NCI-H2227 treated with DMSO at 0.1 percent for 48 hours (cell line): Measurements from ENCODE around the gene NPHP4.

Experiments used
- DNase-seq: peaks from one replicate; lab custom pipeline; 2025; lab: John Stamatoyannopoulos, UW

NPHP4 gene

DNA sequence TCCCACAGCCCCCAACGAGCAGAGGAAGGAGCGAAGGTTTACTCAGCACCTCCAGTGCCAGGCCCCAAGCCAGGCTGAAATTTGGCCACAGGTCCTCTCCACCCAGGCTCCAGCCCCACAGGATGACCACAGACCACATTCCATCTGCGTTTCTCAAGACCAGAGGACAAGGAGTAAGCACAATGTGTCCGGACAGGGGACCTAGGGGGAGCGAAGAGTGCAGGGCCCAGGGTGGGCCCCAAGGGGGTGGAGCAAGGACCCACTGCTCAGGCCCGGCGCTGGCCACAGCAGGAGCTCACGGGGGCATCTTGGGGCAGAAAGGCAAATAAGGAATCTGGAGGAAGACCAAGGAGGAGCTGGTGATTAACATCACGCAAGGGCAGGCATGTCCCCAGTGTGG is 100.5 kb downstream of the NPHP4 start:
- no peak for DNase-seq

DNA sequence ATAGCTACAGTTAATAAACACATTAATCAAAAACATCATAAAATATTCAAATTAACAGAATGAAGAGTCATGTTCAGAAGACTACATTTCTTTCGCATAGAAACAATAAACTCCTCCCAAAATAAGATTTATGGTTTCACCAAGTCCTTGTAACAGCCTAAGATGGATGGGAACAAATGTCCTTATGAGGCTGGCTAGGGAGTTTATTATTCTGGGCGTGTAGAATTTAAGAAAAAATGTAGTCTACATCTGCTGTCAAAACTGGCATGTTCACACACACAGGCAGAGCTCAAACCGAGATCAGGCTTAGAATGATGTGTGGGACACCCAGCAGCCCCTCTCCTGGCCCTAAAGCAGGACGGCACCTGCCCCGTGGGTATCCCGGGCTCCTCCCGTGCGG is 101.1 kb downstream of the NPHP4 start:
- DNase-seq: no peak

DNA sequence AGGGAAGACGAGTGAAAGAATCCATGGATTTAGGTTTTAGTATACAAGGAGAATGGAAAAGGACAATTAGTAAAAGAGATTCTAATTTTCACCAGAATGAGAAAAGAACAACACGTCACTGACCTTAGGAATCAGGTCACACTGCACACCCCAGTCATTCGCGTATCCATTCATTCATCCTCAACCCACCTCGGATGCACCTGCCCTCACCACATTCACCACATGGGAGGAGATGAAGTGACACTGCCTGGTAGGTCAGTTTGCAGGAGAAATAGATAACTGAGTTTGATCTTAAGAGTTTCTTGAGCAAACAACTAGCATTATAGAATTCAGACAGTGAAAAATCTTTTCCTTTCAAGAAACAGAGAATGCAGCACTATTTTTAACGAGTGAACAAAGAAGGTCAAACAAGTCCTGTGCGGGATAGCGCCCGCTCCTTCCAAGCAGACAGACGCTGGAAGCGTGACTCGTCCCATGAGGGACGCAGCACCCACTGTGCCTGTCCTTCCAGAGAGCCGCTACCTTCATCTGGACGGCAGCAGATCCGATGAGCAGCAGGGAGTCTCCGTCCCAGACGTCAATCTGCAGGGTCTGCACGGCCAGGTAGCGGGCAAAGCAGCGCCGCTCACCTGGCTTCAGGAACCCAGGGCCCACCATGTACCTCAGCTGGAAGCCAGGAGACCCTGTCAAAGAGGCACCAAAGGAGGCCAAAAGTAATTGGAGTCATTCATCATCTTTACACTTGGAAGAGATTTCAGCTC is 101.7 kb downstream of the NPHP4 start:
- no peak for DNase-seq

DNA sequence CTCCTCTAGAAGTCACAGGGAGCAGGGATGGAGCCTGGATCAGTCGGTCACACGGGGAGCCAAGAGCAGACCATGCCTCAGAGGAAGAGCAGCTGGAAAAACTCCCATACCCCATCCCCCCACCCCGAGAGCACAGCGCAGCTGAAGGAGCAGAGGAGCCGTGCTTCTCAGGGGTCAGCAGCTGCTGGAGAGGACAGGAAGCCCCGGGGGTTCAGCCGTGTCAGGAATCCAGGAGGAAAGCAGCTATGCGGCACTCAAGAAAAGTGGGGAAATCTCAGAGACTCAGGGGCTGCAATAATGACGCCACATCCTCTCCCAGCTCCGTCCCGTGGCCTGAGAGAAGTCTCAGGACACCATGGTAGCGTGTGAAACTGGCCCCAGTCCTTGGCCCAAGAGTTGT is 102.3 kb downstream of the NPHP4 start:
- no peak for DNase-seq

DNA sequence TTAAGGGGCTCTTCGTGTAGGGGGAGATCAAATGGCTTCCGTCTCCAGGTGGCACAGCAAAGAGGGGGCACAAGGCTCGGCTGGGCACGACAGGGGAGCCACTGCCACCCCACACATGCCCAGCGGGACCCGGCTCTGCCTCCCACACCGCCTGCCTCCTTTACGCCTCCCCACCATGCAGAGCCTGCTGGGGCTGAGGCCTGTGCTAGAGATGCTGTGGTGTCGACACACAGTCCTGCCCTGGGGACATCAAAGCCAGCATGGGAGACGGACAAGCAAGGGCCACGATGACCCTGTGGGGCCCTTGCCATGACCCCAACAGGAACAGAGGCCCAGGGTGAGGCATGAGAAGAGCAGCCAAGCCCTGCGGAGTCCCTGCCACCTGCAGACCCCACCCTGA is 102.8 kb downstream of the NPHP4 start:
- DNase-seq: no peak

DNA sequence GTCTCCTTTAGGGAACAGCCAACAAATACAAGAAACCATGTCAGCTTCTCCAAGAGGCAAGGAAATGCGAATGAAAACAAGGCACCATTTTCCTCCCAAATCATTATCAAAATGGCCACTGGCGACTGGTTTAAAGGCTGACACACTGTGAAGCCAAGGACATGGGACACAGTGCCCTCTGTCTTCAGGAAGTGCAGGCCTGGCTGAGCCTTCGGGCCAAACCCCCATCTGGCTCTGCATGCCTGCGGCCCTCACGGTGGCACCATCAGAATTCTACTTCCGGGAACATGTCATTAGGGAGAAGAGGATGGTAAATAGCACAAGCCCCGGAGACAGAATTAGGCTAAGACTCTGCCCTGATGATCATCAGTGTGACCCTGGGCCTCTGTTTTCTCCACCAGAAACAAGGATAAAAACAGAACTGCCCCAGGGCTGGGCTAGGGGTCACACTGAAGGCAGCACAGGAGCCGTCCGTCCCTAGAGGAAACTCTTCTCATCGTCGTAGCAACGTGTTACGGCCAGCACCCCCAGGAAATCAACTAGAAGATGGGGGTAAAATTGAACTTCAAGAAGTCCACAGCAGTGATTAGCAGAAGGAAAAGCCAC is 103.5 kb downstream of the NPHP4 start:
- DNase-seq: no peak

DNA sequence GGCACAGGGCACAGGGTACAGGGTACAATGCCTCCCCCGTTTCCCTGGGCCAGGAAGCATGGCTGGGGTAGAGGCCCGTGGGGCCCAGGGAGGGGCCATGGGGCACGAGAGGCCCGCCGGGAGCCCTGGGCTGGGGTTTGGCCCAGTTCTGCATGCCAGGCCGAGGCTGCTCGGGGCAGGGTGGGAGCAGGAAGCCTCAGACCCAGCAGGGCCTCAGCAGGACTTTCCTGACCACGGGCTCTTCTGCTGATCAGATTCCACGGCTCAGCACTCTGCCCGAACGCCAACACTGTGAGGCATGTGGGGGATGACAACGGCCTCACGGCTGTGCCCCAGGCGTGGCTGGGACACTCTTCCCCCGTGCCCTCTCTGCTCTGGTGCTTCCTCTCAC is 104.3 kb downstream of the NPHP4 start:
- no peak for DNase-seq

DNA sequence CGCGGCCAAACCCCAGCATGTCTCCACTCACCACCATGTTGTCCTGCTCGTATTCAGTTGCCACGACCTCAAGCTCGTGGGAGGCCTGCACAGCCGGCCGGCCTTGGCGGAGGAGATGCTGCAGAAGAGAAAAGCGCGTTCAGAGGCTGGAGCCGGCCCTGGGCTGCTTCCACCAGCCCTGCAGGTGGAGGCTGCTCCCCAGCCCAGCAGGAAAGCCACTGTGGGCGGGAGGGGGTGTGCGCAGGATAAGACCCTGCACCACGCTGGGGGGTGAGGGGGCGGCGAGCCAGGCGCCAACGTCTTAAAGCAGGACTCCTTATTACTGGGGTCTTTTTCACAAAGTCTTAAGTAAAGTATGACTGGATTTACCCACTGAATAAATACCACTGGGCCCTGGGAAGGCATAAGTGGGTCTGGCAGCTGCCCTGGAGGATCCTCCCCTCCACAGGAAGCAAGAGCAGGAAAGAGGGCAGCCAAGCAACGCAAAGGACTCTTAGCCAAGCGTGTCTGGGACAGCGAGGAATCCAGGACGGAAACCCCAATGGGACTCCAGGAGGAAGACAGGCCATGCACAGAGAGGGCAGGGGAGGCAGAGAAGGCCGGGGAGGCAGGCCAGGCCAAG is 104.8 kb downstream of the NPHP4 start:
- DNase-seq: no peak

DNA sequence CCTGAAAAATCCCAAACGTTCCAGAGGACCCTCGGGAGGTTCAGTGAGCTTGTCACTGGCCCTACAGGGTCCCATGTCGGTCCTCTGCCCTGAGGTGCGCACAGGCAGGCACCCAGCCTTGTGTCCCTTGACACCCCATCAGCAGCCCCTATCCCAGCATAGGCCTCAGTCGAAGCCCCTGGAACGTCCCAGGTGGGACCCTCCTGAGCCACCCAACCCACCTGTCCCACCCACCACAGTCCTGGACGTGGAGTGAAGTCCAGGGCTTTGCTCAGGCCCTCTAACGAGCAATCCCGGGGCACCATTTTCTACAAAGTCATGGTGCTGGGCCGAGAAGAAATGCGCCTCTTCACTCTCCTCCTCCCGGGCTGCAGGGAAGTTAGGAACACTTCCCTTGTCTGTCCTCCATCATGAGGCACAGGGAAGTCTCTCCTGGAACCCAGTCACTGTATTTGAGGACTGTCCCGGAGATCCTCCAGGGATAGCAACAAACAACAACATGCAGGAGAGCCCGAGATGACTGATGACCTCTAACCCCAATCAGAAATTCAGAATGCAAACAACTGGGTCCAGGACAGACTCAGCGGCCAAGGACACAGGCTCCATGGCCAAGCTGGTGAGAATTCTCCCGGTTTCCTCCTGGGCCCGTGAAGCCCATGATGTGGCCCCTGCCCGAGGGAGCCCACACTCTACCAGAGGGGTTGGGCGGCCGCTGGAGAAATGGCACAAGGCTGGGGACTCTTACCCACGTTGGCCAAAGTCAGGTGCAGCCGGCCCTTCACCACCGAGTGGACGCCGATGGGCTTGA is 105.5 kb downstream of the NPHP4 start:
- DNase-seq: no peak

DNA sequence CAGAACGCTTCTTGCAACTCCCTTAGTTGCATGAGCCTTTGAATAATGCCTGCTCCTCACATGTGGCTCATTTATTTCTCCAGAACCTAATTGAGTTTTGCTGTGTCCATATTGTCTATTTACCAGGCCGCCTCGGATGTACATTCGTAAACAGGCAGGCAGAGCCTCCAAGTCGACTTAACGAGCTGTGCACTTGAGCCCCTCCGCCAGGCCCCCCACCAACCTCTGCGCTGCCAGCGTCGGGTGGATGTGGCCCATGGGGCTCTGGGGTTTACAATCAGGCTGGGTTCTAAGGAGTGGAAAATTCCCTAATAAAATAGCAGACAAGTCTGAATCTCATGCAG is 106.1 kb downstream of the NPHP4 start:
- DNase-seq: no peak

DNA sequence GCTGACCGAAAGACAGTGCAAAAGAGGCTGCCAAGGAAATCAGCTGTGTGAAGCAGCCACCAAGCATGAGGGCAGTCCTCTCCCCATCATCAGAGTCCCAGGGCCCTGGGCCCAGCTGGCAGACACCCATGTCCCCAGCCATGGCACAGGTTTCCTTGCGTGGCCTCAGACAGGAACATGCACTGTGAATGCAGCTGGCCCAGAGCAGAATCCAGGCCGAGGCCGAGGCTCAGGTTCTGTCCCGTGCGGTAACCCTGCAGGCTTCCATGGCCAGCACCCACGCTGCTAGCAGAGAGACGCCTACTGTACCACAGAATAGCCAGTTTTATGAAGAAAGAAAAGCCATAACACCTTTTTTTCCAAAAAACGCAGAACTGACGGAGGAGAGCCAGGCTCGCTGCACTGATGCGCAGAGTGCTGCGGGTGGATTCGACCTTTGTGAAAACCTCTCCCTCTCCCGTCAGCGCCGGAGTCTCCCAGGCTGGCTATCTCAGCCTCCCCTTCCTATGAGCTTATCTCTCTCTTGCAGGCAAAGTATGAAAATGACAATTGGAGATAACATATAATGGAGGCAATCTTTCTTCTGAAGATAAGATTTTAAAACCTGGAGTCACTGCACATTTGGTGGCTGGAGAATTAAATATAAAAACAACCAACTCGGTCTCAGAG is 106.6 kb downstream of the NPHP4 start:
- no peak for DNase-seq

DNA sequence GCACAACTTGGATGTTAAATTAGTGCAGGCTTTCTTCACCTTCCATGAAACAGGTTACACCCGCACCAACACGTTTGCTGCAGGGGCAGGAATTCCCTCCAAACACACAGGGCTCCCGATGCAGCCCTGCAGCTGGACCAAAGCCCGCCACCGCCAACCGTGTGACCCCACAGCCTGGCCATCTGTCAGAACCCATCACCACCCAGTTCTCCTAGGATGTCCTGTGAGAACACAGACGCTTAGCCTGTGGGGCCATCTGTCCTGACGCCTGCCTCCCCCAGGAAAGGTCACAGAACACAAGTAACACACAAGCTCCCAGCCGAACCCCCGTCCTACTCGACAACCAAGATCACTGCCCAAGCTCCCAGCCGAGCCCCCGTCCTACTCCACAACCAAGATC is 108.1 kb downstream of the NPHP4 start:
- no peak for DNase-seq

DNA sequence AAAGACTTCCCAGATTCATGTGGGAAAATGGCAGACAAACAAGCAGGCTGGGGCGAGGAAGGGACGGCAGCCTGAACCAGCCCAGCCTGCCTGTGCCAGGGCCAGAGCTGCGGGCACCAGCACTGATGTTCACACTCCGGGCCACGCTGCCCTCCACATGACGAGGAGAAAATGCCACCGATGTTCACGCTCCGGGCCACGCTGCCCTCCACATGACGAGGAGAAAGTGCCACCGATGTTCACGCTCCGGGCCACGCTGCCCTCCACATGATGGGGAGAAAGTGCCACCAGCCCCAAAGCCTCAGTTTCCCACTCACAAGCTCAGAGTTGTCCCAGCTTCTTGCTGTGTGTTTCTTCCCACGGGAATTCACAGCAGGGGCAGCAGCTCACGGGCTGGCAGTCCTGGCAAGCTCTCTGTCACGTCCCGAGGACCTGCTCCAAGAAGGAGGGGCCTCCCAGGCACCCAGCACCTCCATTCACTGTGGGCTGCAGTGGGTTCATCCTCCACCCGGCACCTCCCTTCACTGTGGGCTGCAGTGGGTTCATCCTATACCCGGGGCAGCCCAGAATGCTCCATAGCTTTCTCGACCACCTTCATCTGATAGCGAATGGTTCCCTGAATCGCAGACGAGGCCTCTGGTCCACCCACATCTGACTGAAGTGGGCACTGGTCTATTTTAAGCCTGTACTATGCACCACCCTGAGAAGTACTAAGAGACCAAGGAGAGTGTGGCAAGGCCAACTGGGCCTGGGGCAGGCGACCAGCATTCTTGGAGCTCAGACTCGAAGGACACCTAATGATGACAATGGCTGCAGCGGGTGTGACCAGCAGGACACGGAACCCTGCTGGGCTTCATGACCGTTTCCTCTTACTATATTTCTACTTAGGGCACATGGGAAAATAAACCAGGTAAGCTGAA is 108.8 kb downstream of the NPHP4 start:
- DNase-seq: no peak

DNA sequence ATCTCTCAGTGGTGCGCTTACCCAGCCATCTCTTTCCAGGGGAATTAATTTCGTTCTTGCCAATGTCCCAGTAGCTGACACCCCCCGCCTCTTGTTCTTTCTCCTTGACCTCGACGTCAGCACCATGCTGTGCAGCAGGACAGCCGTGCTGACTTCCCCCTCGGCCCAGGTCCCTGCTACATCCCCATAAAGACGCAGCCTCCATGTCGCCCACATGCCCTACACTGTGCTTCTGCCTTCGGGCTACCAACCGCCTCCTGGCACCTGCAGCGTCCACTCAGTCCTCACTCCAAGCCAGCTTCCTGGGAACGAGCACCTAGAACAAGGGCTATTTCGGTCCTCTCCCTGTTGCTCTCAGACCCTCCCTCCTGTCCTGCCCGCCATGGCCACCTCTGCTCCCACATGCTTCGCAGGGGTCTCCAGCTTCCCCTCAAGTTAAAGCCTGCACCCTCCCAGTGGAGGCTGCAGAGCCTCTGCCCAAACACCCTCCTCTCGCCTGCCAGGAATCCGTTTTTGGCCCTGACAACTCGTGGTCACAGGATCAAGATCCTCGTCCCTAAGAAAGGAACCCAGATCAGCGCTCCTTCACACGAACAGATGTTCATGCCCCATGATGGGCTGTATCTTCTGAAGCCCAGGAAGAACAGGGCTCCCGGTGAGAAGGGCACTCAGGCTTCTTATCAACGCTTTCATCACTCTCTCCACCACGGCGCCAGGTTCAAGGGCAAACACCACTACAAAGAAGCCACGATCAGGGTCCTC is 109.7 kb downstream of the NPHP4 start:
- no peak for DNase-seq

DNA sequence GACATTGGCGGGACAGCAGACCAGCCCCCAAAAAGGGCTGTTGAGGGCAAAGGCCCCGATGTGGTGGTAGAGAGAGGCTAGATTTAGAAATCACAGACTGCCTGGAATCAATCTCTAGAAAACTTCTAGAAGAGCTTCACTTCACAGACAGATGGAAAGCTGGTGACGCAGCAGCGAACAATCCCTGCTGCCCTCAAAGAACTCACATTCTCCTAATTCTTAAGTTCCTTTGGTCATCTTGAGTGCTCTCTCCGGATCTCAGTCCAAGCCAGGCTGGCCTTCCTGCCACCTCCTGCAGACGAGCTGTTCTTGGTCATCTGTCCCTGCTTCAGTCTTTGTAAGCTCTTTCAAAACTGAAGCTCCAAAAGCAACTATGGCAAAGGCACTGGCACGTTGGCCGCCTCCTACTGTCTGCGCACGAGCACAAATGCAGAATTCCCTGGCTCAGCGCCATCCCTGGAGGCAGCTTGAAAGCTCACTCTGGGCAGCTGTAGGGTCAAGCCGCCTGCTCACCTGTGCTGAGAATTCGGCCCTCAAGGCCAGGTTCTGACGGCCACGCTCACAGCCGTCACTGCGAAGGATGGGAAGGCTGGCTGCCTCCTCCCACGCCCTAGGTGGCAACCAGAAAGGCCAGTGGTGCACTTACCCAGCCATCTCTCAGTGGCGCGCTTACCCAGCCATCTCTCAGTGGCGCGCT is 110.6 kb downstream of the NPHP4 start:
- no peak for DNase-seq

DNA sequence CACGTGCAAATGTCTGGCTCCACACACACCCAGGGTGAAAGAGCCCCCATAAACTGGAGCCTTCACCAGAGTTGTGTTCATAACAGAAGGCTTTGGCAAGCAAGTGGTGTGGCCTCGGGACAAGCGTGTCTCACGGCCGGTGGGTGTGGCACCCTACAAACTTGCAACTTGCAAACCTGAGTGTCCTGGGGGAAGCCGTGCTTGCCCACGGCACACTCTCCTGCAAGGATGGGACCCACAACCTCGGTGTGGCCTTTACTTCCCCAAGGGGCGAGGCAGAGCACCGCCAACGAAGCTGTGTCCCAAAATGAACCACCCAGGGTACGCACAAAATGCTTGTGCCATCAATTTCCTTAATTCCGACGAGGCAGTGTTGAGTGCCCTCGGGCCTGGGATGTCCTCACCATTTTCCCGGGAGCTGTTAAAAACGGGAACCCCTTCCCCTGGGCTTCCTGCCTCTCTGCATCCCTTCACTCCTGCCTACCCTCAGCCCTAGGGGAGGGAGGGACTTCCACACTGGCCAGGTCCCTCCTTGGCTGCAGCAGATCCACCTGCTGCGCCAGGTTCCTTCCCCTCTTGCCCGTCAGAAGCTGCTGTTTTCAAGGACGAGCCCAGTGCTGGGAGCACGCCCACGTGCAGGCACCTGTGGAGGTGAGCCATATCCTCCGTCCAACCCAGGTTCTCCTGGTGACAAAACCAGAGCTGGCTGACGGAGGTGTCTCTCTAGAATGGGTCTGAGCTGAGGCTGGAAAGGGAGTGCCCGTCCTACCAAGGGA is 111.4 kb downstream of the NPHP4 start:
- DNase-seq: no peak

DNA sequence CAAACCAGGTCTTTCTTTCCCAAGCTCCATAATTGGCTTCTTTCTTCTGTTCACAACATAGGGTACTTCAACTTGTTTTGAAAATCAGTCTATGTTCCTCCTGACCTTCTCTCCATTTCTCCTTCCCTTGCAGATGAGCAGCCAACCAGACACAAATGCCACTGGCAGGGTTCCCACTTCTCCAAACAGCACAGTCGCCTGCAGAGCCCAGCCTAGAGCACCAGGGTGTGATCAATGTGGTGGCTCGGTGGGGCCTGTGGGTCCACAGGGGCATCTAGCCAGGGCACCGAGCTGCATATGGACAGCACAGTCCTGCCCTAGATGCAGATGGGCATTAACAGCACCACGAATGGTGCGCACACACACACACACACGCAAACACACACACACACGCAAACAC is 112.8 kb downstream of the NPHP4 start:
- DNase-seq: no peak

DNA sequence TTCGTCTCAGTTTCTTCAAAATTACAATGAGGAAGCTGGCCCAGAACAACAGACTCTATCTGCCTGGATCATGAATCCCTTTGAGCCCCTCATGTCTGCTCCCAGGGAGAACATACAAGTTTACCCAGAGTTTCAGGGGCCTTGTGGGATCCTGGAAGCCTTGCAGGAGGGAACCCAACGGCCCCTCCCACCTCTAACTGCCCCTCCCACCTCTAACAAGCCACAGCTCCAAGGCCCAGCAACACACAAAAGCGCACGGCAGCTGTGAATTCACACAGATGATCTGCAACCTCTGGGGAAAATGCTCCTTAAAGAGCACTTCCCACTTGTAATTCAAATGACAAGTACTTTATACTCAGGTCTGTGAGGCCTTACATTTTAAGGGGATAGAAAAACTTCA is 113.3 kb downstream of the NPHP4 start:
- no peak for DNase-seq
